H1 (cell line): ENCODE measurements around the gene PPRC1. TPM values are rescaled to one million over a fixed set of nuclear protein-coding genes. Genes with fewer than 3 reads are reported as not detected.

Experiments
- CTCF ChIA-PET: fragments of 300-600 bp; sonication (Branson Sonifier 250); formaldehyde crosslinking; loops from one replicate; lab custom pipeline; 2021; ENCODE audit not compliant: partially characterized antibody; lab: Charles Lee
- POLR2A ChIA-PET: fragments of 300-600 bp; sonication (Branson Sonifier 250); formaldehyde crosslinking; loops from one replicate; lab custom pipeline; 2021; ENCODE audit warnings: inconsistent platforms; ENCODE audit not compliant: partially characterized antibody; lab: Charles Lee
- DNase-seq, 2 experiments: peaks; one replicate each; pipeline versions ENCODE4 v3.0.0 to v3.0.0-alpha.2; 2010 to 2022; ENCODE audit warnings: low spot score in 2 of 2, low read depth in 1 of 2, mixed read lengths in 1 of 2
- FAIRE-seq: peaks from 2 replicates; lab custom pipeline; 2011; peaks lifted over from hg19 to GRCh38; lab: Jason Lieb, UNC
- H2AFZ ChIP-seq: 2 replicates; pipeline ENCODE4 v1.8.1; 2012; ENCODE audit warnings: low read length, inconsistent platforms
- H2AK5ac ChIP-seq: 2 replicates; pipeline ENCODE4 v1.6.1; 2013; ENCODE audit warnings: low read depth, low read length
- H2BK120ac ChIP-seq: replicated peaks from 2 replicates; pipeline ENCODE3; 2013; ENCODE audit warnings: low read depth, low read length, inconsistent platforms
- H2BK12ac ChIP-seq: 2 replicates; pipeline ENCODE4 v1.6.1; 2013; ENCODE audit warnings: low read depth, low read length
- H2BK15ac ChIP-seq: 2 replicates; pipeline ENCODE4 v1.6.1; 2013; ENCODE audit warnings: low read length
- H2BK20ac ChIP-seq: 2 replicates; pipeline ENCODE4 v1.6.1; 2013; ENCODE audit warnings: low read length
- H2BK5ac ChIP-seq: 2 replicates; pipeline ENCODE4 v1.6.1; 2013; ENCODE audit warnings: low read depth, low read length
- H3K14ac ChIP-seq: 2 replicates; pipeline ENCODE4 v1.6.1; 2013; ENCODE audit warnings: inconsistent platforms; ENCODE audit not compliant: insufficient read length
- H3K18ac ChIP-seq: 2 replicates; pipeline ENCODE4 v1.6.1; 2013; ENCODE audit warnings: low read length; ENCODE audit errors: extremely low read depth
- H3K23ac ChIP-seq: 2 replicates; pipeline ENCODE4 v1.6.1; 2013; ENCODE audit warnings: inconsistent platforms; ENCODE audit not compliant: insufficient read length
- H3K23me2 ChIP-seq: 2 replicates; pipeline ENCODE4 v1.6.1; 2013; ENCODE audit warnings: low read depth, low read length
- H3K27ac ChIP-seq: 2 replicates; pipeline ENCODE4 v1.6.1; 2011; ENCODE audit warnings: low read depth, low read length, inconsistent platforms
- H3K27me3 ChIP-seq, 4 experiments: replicated peaks in 1 of 4; 1 replicate in 1 of 4; 2 replicates in 3 of 4; pipeline versions ENCODE4 v1.6.1 to v1.8.1; 2011 to 2013; ENCODE audit warnings: low read length in 3 of 4, mild to moderate bottlenecking in 3 of 4, inconsistent platforms in 2 of 4, mixed read lengths in 2 of 4, moderate library complexity in 1 of 4; ENCODE audit not compliant: control insufficient read depth in 3 of 4, insufficient read depth in 3 of 4; ENCODE audit errors: extremely low read depth in 1 of 4
- H3K36me3 ChIP-seq, 4 experiments: 2 replicates each; pipeline versions ENCODE4 v1.6.1 to v1.8.1; 2011 to 2013; ENCODE audit warnings: mild to moderate bottlenecking in 4 of 4, low read length in 3 of 4, moderate library complexity in 2 of 4, control low read depth in 1 of 4, inconsistent platforms in 1 of 4; ENCODE audit not compliant: insufficient read depth in 4 of 4, control insufficient read depth in 2 of 4
- H3K4ac ChIP-seq: replicated peaks from 2 replicates; pipeline ENCODE3; 2013; ENCODE audit warnings: low read length, low read depth, mixed read lengths, inconsistent platforms; ENCODE audit not compliant: insufficient read length
- H3K4me1 ChIP-seq, 4 experiments: replicated peaks in 1 of 4; 1 replicate in 1 of 4; 2 replicates in 3 of 4; pipeline versions ENCODE4 v1.6.1 to v1.8.1; 2011 to 2013; ENCODE audit warnings: low read length in 3 of 4, inconsistent platforms in 2 of 4, mixed read lengths in 1 of 4; ENCODE audit not compliant: insufficient read depth in 4 of 4, control insufficient read depth in 3 of 4
- H3K4me2 ChIP-seq, 2 experiments: 2 replicates each; pipeline versions ENCODE4 v1.6.1 to v1.8.1; 2011 to 2013; ENCODE audit warnings: low read depth in 2 of 2, low read length in 2 of 2, control low read depth in 1 of 2, inconsistent platforms in 1 of 2, mild to moderate bottlenecking in 1 of 2; ENCODE audit not compliant: insufficient read depth in 1 of 2
- H3K4me3 ChIP-seq, 4 experiments: fragments of 200-600, 300-600 bp in 1 of 4; sonication (generic), shearing (Covaris generic), sonication (Bioruptor Twin) in 1 of 4; 2 replicates each; pipeline versions ENCODE4 v1.5.1 to v1.8.1; 2011 to 2016; ENCODE audit warnings: low read length in 4 of 4, low read depth in 3 of 4, control low read depth in 2 of 4, inconsistent platforms in 2 of 4, mild to moderate bottlenecking in 2 of 4, mixed read lengths in 1 of 4, moderate library complexity in 1 of 4; ENCODE audit not compliant: insufficient read depth in 2 of 4; ENCODE audit errors: extremely low read depth in 1 of 4
- H3K56ac ChIP-seq: replicated peaks from 2 replicates; pipeline ENCODE3; 2013; ENCODE audit warnings: low read depth, mild to moderate bottlenecking, mixed read lengths, low read length, inconsistent platforms; ENCODE audit not compliant: insufficient read length
- H3K79me1 ChIP-seq: 2 replicates; pipeline ENCODE4 v1.6.1; 2013; ENCODE audit warnings: low read depth, low read length, control low read depth
- H3K79me2 ChIP-seq, 2 experiments: 2 replicates each; pipeline versions ENCODE4 v1.6.1 to v1.8.1; 2012 to 2013; ENCODE audit warnings: low read length in 2 of 2, mild to moderate bottlenecking in 2 of 2, inconsistent platforms in 1 of 2; ENCODE audit not compliant: insufficient read depth in 2 of 2, control insufficient read depth in 1 of 2
- H3K9ac ChIP-seq, 4 experiments: replicated peaks in 1 of 4; 1 replicate in 1 of 4; 2 replicates in 3 of 4; pipeline versions ENCODE4 v1.6.1 to v1.8.1; 2011 to 2013; ENCODE audit warnings: low read depth in 3 of 4, low read length in 3 of 4, control low read depth in 2 of 4, mild to moderate bottlenecking in 2 of 4, moderate library complexity in 2 of 4, inconsistent platforms in 1 of 4; ENCODE audit errors: extremely low read depth in 1 of 4
- H3K9me3 ChIP-seq, 2 experiments: 2 replicates each; pipeline versions ENCODE4 v1.6.1 to v1.8.1; 2012 to 2013; ENCODE audit warnings: mild to moderate bottlenecking in 2 of 2, moderate library complexity in 2 of 2, control low read depth in 1 of 2, inconsistent platforms in 1 of 2, low read depth in 1 of 2, low read length in 1 of 2, mixed read lengths in 1 of 2; ENCODE audit not compliant: insufficient read depth in 2 of 2
- H4K20me1 ChIP-seq, 2 experiments: replicated peaks in 1 of 2; 2 replicates each; pipeline versions ENCODE3 to v1.8.1; 2011 to 2013; ENCODE audit warnings: inconsistent platforms in 2 of 2, low read length in 2 of 2, mild to moderate bottlenecking in 1 of 2; ENCODE audit not compliant: insufficient read depth in 2 of 2, control insufficient read depth in 1 of 2
- H4K5ac ChIP-seq: 2 replicates; pipeline ENCODE4 v1.6.1; 2013; ENCODE audit warnings: low read length, low read depth, mixed read lengths, inconsistent platforms; ENCODE audit not compliant: insufficient read length
- H4K8ac ChIP-seq: 2 replicates; pipeline ENCODE4 v1.8.0; 2013; ENCODE audit warnings: mild to moderate bottlenecking, moderate library complexity, low read length, inconsistent platforms; ENCODE audit not compliant: insufficient read depth; ENCODE audit errors: extremely low read depth
- H4K91ac ChIP-seq: replicated peaks from 2 replicates; pipeline ENCODE3; 2013; ENCODE audit warnings: low read length, mixed read lengths, inconsistent platforms; ENCODE audit not compliant: insufficient read length
- RNF2 ChIP-seq: fragments of 200-900, 300-1000 bp; sonication (generic); IDR thresholded peaks from 2 replicates; pipeline ENCODE4 v1.7.1; 2016; ENCODE audit warnings: borderline replicate concordance, low read depth, mild to moderate bottlenecking, antibody characterized with exemption, low read length; ENCODE audit not compliant: poor library complexity, severe bottlenecking; ENCODE audit errors: missing control alignments
- TEAD4 ChIP-seq: IDR thresholded peaks from 2 replicates; pipeline ENCODE4 v1.6.1; 2012; ENCODE audit warnings: low read depth, low read length, inconsistent platforms, mixed read lengths
- WGBS, 2 experiments: shearing (Covaris generic) in 1 of 2; methylation state at CpG; one replicate each; pipeline versions ENCODE4 v1.1.6 to v1.1.7; 2013 to 2015; ENCODE audit warnings: low lambda C conversion rate in 2 of 2, mixed read lengths in 2 of 2, inconsistent platforms in 1 of 2, low coverage in 1 of 2, missing lambda C conversion rate in 1 of 2; ENCODE audit not compliant: insufficient replicate concordance in 2 of 2, insufficient coverage in 1 of 2, insufficient read length in 1 of 2; ENCODE audit errors: extremely low coverage in 1 of 2, missing lambda C conversion rate in 1 of 2; 5-methylcytosine and 5-hydroxymethylcytosine counted together
- polyA plus RNA-seq, 7 experiments: library from polyadenylated mRNA; depleted of rRNA in 3 of 7; stranded (reverse) in 5 of 7; unstranded in 2 of 7; fragments of >200 nt in 5 of 7; fragments of 200-250 nt in 2 of 7; gene quantifications; 1 replicate in 5 of 7; 2 replicates in 1 of 7; 4 replicates in 1 of 7; pipeline versions ENCODE4 v1.2.1 to v1.2.3, GENCODE V29; 2011 to 2013; ENCODE audit warnings: missing spikeins in 2 of 7, mixed read lengths in 2 of 7
- total RNA-seq: library from RNA; stranded (reverse); fragmentation: NEBNext Ultra II Directional; extraction: Animal tissue kit (Norgen Biotek cat#: 25700); gene quantifications from 2 replicates; pipeline ENCODE4 v1.2.1, GENCODE V29; 2021
- TF ChIP-seq, protein P1 (sequence below): IDR thresholded peaks from 2 replicates; pipeline ENCODE4 v1.6.1; 2011; ENCODE audit warnings: low read length, improper control_type of control experiment

Gene PPRC1
- total and polyA plus RNA-seq, 2 of the 8 experiments (the other 6 are each of a cell fraction or from before 2014, with no cell fraction given): 46.5 to 88.4 TPM

DNA sequence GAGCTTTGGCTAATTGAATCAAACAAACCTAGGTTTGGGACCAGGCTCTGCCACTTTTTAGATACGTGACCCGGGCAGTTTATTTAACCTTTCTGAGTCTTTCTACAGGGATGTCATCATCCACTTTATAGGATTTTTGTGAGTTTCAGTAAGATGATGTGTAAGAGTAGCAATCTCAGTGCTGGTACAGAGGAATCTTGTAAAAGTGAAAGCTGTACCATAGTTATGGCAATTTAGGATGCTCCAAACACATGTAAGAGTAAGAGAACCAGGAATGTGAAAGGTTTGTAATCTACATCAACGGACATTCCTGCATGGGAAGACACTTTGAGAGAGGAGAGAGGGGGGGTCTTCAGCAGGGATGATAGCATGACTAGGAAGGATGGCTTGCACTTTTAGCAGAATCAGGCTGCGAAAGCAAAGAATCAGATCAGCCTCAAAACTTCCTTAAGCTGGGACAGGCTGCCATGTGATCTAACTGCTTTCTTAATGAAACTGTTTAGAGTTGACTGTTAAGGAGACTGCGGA lies 20.3 kb downstream of the PPRC1 start:
- H3K18ac ChIP-seq: 0 out of 2 replicates have a peak overlapping the region, but pooled peaks have one; percentile 52
- H4K91ac ChIP-seq: no peak overlapping the region
- H3K9ac ChIP-seq: peak overlapping the region; percentile 86 to 100 (median 95)
- H2BK20ac ChIP-seq: no peak overlapping the region
- ChIA-PET CTCF (interaction anchor here (0.5 to 1.5 kb wide), 5 partner anchors 12 to 326 kb away, joined by 3 to 5 read pairs (median 4); partner anchors contain the start of gene PPRC1), POLR2A (interaction anchor here (1.4 to 20.0 kb wide), 9 partner anchors 1 to 51 kb away, joined by 3 to 408 read pairs (median 30); partner anchors contain the start of genes LDB1, NOLC1 and PPRC1)
- TF ChIP-seq, protein P1, sequence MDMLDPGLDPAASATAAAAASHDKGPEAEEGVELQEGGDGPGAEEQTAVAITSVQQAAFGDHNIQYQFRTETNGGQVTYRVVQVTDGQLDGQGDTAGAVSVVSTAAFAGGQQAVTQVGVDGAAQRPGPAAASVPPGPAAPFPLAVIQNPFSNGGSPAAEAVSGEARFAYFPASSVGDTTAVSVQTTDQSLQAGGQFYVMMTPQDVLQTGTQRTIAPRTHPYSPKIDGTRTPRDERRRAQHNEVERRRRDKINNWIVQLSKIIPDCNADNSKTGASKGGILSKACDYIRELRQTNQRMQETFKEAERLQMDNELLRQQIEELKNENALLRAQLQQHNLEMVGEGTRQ: no peak
- TF ChIP-seq TEAD4: 0 out of 2 replicates have a peak, but pooled peaks have one; percentile 39
- no peak for TF ChIP-seq RNF2
- no peak overlapping the region for H3K56ac ChIP-seq
- H3K4ac ChIP-seq: no peak overlapping the region
- DNase-seq (no peak), FAIRE-seq (no peak)
- peaks cover 31 to 52% of the 10 kb centered on the region in 2 experiments for H3K79me2 ChIP-seq
- no peaks in the 10 kb centered on the region for H3K9me3 ChIP-seq
- no peak overlapping the region for H2BK5ac ChIP-seq
- H2AK5ac ChIP-seq: 0 out of 2 replicates have a peak overlapping the region, but pooled peaks have one; percentile 44
- H3K23me2 ChIP-seq: peaks cover 8% of the 10 kb centered on the region
- no peak overlapping the region for H2BK120ac ChIP-seq
- H4K8ac ChIP-seq: no peak overlapping the region
- no peak overlapping the region for H2BK15ac ChIP-seq
- H2BK12ac ChIP-seq: 0 out of 2 replicates have a peak overlapping the region, but pooled peaks have one; percentile 85
- H3K4me3 ChIP-seq: peak overlapping the region; percentile 70 to 100 (median 94)
- H3K79me1 ChIP-seq: peaks cover 13% of the 10 kb centered on the region
- H3K27ac ChIP-seq: peak overlapping the region; percentile 97; the same call in 1 of the 2 replicates
- peak overlapping the region; percentile 71 to 80 for H3K4me2 ChIP-seq
- H3K14ac ChIP-seq: no peak overlapping the region
- no peak overlapping the region for H2AFZ ChIP-seq
- no peak overlapping the region for H4K5ac ChIP-seq
- no peaks in the 10 kb centered on the region for H3K27me3 ChIP-seq
- peaks cover 0 to 8% (median 4%) of the 10 kb centered on the region in 4 experiments; a peak in 5 of 7 replicates for H3K4me1 ChIP-seq
- H3K36me3 ChIP-seq: peaks cover 35 to 50% (median 40%) of the 10 kb centered on the region in 4 experiments
- H3K23ac ChIP-seq: no peak overlapping the region
- H4K20me1 ChIP-seq: peaks cover 12 to 13% of the 10 kb centered on the region in 2 experiments
- WGBS, 2 experiments: 44% methylated on average over 5 of the region's 5 CpGs; no CpG with 5 or more reads in 1 of the 2 experiments
